Skin of body (tissue), 2 donors: ENCODE data around the gene DIAPH2. TPM values are rescaled to one million over a fixed set of nuclear protein-coding genes. Genes with fewer than 3 reads are reported as not detected.
"Not testable (repeated sequence)": the region's sequence is repeated elsewhere in the genome, so short reads cannot be mapped to it uniquely, and the experiment has no call there.

Experiments
- DNase-seq: peaks from one replicate; lab custom pipeline; 2025; lab: John Stamatoyannopoulos, UW
- total RNA-seq: library from RNA; depleted of rRNA; stranded (reverse); fragments of >200 nt; gene quantifications from one replicate; pipeline ENCODE4 v1.2.3, GENCODE V29; 2014

DIAPH2 gene
- total RNA-seq, 1 donor from 2014 or later = 24.5 TPM

DNA sequence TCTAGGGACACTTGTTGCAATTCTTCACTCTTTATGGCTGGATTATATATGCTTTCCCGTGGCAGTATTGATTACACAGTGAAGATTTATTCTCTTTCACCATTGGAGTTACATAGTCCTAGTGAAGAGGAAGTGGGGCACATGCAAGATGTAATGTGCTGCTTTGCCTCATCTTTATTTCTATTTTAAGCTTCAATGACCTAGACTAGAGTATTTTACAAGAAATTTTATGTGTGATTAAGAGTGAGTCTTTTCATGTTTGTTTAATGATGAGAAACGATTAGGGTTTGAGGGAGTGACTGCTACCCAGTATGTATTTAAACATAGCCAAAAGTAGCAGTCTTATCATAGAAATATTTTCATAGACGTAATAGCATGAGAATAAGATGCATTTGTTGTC lies 30.8 kb downstream of the DIAPH2 start:
- no peak for DNase-seq

DNA sequence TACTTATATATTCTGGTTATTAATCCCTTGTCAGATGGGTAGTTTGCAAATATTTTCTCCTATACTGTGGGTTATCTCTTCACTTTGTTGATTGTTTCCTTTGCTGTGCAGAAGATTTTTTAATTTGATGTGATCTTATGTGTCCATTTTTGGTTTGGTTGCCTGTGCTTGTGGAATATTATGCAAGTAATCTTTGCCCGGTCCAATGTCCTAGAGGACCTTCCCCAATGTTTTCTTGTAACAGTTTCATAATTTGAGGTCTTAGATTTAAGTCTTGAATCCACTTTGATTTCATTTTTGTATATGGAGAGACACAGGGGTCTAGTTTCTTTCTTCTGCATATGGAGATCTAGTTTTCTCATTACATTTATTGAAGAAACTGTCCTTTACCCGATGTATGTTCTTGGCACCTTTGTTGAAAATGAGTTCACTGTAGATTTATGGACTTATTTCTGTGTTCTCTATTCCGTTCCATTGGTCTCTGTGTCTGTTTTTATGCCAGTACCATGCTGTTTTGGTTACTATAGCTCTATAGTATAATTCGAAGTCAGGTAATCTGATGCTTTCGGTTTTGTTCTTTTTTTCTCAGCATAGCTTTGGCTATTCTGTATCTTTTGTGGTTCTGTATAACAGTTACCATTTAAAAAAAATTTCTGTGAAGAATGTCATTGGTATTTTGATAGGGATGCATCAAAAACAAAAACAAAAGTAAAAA lies 34.7 kb downstream of the DIAPH2 start:
- DNase-seq = no peak

DNA sequence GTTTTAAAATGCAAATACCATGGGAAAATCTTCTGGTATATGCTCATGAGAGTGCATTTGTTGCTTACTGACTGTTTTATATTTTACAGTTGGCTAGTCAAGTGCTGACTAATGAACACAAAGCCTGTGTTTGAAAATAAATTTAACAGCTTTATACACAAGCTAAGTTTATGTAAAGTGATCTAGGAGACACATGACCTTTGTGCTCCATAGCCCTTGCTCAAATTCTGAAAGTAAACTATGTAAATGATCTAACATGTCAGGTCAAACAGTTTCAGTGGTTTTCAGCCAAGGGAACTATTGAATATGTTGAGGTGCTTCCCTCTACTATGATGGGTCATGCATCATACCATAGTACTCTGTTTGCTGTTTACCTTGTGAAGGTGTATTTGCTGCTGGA lies 36.7 kb downstream of the DIAPH2 start:
- no peak for DNase-seq

DNA sequence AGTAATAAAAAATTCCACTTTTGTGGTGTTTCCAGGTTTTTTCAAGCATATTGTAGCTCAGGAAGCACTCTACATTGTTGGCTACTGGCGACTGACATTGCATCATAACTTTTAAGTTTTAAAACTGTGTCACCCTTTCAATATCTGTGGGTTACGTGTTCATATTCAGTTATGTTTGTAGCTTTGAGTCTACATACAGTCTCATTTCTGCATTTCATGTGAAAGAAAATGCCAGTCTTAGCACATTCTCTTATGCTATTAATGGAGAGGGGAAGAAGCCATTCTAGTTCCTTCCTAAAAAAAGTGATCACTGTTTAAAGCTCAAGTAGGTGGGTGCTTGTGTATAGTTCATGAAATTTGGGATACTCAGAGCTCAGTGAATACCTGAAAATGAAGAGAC lies 38.1 kb downstream of the DIAPH2 start:
- no peak for DNase-seq

DNA sequence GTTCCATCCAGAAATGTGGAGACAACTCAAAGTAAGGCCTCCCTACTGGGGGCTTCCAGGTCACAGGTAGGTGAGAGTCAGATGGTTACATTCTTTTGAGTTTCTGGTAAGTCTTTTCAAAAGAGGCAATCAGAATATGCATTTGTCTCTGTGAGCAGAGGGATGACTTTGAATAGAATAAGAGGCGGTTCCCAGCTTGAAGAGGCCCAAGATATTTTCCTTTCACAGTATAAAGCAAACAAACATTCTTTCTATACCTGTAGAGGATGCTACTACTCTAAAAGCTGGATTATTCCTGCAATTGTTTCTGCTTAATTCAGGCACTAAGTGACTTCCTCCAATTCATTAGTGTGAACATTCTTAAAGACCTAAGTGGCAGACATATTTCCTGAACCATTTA lies 44.4 kb downstream of the DIAPH2 start:
- DNase-seq = no peak

DNA sequence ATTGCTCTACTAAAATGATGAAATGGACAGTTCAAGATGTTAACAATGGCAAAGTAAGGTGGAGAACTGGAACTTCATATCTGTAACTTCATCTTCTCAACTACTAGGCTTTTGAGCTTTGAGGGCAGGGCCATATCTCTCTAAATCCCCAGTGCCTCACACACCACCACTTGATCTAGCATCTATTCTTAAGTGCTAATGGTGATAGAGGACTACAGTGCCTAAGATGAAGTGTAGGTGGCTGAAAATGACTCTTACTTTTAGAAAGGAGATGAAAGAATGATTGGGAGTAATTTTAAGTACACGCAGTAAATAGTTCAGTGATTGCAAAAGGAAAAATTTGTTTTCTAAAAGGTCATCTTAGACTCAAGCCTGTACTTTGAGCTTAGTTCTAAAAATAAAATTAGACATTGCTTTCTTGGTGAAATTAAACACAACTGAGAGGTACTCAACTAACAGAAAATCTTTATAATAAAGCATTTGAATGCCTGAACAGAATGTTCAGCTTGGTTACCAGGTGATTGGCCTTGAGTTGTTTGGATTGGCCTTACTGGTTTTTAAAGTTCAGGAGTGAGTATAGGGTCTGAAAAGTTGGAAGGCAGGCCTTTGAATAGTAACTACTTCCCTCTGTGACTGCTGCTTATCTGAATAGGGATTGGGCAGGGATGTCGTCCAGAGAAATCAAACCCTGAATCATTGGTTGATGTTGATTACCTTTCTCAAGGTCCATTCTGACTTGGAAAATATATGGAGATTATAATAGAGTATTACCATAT lies 45.4 kb downstream of the DIAPH2 start:
- DNase-seq = no peak

DNA sequence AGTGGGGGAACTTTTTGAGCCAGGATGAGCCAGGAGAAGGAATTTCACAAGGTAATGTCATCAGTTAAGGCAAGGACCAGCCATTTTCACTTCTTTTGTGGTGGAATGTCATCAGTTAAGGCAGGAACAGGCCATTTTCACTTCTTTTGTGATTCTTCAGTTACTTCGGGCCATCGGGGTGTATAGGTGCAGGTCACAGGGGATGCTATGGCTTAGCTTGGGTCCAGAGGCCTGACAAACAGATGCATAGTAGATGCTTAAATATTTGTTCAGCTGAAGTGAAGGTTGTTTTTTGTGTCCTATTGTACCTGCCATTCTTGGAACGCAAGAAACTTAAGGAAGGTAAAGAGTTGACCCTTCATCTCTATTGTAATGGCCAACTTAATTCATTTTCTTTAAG lies 46.4 kb downstream of the DIAPH2 start:
- DNase-seq = not testable (repeated sequence)

DNA sequence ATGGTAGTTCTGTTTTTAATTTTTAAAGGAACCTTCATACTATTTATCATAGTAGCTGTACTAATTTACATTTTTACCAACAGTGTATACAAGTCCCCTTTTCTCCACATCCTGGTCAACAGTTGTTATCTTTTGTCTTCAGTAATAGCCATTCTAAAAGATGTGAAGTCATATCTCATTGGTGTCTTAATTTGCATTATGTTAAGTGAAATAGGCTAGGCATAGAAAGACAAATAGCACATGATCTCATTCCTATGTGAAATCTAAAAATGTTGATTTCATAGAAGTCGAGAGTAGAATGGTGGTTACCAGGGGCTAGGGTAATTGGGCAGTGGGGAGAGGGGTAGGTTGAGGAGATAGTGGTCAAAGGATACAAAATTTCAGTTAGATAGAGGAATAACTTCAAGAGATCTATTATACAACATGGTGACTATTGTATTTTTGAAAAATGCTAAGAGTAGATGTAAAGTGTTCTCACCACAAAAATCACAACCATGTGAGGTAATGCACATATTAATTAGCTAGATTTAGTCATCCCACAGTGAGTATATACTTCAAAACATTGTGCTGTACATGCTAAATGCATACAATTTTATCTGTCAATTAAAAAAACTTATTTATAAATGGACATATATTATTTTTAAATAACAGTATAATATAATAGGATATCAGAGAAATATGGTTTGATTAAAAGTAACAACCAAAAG lies 58.9 kb downstream of the DIAPH2 start:
- no peak for DNase-seq

DNA sequence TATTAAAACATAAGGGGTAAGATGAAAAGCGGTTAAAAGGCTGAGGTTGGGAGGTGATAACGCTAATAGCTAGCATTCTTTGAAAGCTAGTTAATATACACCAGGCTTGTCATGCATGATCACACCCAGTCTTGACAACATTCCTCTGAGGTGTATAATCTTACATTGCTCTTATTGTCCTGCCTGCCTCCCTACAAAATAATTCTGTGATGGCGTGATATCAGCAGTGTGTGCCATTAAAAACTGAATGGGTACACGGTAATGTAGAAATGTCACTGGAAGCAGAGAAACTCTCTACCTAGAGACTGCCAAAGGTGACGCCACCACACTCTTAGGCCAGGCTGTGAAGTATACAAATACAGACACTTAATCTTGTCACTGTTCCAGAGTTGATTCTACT lies 68.1 kb downstream of the DIAPH2 start:
- DNase-seq = no peak

DNA sequence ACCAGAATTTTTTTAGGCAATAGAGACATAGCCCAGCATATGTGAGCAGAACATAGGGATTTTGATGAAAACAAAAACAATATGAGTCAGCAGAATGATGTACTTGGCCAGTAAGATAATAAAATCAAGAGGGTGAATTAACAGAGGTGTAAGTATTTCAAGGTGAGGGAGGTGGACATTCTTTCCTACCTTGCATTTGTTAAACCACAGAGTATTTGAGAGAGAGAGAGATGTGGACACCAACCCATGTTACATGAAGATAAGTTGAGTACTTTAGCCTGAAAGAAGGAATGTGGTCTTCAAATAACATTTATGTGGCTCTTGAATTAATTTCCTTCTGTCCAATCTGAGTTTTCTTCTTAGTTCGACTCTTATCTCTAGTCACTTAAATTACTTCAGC lies 68.6 kb downstream of the DIAPH2 start:
- DNase-seq = no peak

DNA sequence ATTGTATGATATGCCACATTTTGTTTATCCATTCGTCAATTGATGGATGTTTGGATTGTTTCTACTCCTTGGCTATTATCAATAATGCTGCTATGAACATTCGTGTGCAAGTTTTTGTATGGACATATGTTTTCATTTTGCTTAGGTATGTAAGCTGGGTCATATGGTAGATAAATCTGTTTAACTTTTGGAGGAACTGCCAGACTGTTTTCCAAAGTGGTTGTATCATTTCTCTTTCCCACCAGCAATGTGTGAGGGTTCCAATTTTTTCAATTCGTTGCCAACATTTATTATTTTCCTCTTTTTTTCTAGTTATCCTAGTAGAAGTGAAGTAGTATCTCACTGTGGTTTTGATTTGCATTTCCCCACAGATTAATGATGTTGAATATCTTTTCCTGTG lies 71.8 kb downstream of the DIAPH2 start:
- DNase-seq = no peak

DNA sequence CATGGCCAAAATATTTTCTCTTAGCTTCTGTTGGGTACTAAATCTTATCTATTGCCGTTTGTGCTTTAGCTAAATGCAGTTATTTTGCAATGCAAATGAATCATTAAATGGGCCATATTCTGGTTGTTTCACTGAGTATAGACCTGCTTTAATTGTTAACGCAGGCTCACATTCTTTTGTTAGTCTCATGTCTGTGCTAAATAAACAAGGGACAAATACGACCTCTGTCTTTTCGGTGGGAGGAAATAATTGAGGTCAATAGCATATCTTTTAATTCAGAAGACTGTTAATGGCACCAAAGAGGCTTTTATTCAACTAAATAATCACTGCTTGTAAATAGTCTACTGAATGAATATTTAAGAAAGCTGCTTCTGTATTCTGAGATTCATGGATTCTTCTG lies 76.9 kb downstream of the DIAPH2 start:
- DNase-seq = no peak

DNA sequence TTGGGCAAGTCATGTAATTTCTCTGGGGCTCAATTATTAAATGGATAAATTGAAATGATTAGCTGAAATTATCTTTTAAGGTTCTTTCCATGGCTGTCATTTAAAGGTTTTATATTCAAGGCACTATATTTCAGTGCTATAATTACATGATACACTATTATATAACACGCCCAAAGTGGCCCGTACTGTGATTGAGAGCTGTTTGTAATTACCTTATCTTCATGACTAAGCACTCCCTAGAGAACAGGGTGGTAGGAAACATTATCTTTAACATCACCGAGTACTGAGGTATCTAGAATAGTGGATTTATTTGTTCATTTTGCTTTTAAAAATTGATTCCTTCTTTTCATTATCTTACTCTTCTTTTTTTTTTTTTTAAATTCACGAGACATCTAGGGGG lies 79.0 kb downstream of the DIAPH2 start:
- DNase-seq = no peak

DNA sequence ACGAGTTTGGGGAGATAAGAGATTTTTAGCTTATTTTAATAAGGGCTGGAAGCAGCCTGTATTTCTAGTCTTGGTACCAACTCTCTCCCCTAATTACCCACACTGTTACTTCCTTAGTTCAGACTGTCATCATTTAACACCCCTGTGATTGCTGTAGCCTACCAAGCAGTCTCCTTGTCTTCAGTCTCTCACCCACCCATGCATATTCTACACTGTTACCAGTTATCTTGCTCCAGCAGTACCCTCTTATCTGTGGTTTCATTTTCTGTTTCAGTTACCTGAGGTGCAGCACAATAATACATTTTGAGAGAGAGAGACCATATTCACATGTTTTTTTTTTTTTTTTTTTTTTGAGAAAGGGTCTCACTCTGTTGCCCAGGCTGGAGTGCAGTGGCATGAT lies 80.2 kb downstream of the DIAPH2 start:
- no peak for DNase-seq

DNA sequence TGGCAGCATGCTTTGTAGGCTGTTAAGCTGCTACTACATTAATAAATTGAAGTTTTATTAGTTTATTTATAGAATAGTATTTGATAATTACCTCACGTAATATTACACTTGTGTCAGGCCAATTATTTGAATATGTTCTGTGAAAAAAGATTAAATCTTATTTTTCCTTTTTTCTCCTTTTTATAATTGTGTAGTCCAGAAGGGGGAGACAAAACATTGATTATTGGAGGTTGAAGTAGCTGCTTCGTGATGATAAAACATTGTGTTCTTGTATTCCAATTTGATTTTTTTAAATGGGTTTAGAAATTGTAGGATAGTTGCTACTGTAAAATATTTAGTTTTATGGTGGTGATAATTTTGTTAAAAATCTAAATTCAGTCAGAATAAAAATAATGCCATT lies 85.7 kb downstream of the DIAPH2 start:
- DNase-seq = no peak

DNA sequence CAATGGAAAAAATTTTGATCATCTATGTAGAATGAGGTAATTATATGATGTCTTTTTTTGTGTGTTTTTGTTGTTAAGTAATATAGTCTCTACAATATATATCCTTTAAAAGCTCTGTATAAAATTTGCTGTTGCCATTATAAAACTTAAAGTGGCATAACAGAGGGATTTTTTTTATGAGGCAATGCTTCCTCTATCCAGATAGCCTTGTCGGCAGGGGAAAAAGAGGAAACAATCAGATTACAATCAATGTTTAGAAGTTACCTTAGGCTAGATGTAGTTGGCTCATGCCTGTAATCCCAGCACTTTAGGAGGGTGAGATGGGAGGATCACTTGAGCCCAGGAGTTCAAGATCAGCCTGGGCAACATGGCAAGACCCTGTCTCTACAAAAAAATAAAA lies 86.8 kb downstream of the DIAPH2 start:
- no peak for DNase-seq

DNA sequence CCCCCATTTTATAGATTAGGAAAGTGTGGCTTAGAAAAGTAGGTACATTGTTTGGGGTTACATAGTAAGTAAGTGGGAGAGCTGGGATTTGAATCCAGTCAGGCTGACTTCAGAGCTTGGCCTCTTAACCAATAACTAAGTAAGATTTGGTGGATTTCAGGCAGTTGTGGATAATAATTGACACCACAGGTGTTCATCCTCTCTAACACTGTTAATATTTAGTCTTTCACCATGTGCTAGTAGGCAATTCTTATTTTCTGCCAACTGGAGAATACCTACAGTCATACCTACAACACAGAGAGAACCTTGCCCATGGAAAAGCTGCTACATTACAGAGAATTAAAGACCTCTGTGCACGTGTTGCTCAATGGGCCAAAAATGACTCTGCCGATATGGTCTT lies 89.5 kb downstream of the DIAPH2 start:
- no peak for DNase-seq

DNA sequence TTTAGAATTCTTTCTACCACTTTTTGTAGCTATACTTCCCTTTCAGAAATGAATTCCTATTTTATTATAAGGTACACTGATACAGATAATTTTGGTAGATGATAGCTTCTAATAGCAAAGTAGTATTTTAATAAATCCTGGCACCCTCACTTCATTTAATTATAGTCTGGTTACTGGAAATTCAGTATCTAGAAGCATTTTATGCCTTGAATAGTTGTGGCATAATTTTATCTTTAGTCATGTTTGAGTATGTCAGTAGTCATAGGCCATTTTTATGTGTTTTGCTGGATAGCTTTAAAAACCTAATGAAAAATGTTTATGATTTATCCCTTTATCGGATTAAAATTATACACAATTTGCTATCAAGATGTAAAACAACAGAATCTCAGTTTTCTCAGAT lies 92.3 kb downstream of the DIAPH2 start:
- DNase-seq = no peak

DNA sequence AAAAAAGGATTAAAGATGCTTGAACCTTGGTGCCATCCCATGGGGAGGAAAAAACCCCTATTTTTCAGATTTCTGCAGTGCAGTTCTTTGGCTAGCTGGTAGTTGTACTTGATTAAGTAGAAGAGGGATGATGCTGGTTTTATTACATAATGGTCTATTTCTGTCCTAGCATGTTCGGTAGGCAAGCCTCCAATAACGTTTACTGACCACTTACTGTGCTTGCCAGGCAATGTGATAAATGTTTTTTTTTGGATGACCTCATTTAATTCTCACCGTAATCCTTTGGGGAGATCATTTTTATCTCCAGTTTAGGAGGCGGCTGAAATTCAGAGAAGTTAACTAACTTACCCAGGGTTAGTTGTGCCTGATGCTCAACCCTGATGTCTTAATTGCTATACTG lies 106.9 kb downstream of the DIAPH2 start:
- DNase-seq = no peak

DNA sequence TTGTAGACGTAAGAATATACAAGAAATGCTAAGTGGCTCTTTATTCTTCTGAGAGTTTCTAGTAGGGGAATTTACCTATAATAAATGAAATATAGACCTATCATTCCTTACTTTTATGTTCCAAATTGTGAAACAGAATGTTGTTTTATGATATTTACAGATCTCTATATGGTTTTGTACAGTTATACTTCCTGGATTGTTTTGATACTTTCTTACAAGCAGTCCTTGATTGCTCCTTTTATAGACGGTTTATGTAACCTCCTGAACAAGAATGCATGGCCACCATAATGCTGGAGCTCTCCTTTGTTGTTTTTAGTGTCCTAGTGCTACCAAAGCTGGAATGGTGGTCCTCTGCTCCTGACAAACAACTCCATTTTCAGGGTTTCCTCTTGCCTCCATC lies 107.4 kb downstream of the DIAPH2 start:
- no peak for DNase-seq

DNA sequence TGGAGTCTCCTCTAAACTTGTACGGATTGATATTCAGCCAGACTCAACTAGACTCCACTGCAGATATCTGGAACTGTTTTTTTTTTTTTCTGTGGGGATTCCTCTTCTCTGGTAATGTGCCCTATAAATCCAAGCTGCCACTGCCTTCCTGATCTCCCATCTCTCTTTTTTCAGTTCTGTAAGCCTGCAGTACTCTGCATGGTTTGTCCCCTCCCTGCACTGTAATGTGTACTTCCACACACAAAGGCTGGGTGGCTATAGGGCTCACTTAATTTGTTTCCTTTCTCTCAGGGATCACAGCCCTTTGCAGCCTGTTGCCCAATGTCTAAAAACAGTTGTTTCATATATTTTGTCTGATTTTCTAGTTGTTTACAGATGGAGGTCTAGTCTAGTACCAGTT lies 114.3 kb downstream of the DIAPH2 start:
- no peak for DNase-seq

DNA sequence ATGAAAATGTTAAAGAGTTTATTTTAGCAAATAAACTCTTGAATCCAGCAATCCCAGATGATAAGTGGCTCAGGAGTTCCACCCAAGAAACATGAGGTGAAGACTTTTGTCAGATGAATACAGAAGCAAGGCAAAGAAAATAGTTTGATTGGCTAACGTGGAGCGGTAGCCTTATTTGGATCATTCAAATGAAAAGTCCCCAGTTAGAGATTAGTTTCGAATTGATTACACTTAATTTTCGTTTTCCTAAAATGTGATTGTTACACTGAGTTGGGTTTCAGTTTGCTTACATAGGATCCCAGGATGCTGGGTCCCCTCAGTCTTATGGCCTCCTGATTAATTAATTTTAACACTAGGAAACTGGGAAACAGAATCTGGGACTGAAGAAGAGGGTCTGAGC lies 122.7 kb downstream of the DIAPH2 start:
- DNase-seq = no peak

DNA sequence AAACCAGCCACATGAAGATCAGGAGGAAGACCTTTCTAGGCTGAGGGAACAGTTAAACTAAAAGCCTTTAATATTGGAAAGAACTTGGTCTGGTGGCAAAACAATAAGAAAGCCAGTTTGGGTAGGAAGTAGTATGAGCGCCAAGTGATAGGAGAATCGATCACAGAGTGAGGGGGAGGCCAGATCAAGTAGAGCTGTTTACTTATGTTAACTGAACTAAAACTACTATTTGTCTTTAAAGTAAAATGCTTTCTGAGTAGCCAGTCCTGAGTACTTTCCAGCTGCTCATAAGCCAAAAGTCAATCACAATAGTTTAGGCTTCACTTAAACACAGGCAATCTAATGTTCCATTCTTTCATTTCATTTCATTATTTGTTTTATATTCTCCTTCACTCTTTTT lies 136.3 kb downstream of the DIAPH2 start:
- DNase-seq = no peak
